Liver (tissue), 3 donors: ENCODE measurements around the gene ELK1.

ENCODE experiments used
- EGR1 ChIP-seq, 2 donors: IDR thresholded peaks; 2 replicates each; pipeline ENCODE4 v1.6.1; 2016 to 2018; ENCODE audit warnings: antibody characterized with exemption in 2 of 2, low read depth in 2 of 2
- GABPA ChIP-seq, 2 donors: IDR thresholded peaks in 1 of 2; conservative IDR thresholded peaks in 1 of 2; 2 replicates each; pipeline ENCODE4 v1.6.1; 2016; ENCODE audit warnings: antibody characterized with exemption in 2 of 2, mild to moderate bottlenecking in 1 of 2, moderate library complexity in 1 of 2
- HNF4G ChIP-seq: IDR thresholded peaks from 2 replicates; pipeline ENCODE4 v1.6.1; 2016; ENCODE audit warnings: antibody characterized with exemption
- JUND ChIP-seq, 2 donors: IDR thresholded peaks; 2 replicates each; pipeline ENCODE4 v1.6.1; 2016; ENCODE audit warnings: antibody characterized with exemption in 2 of 2
- MAX ChIP-seq: IDR thresholded peaks from 2 replicates; pipeline ENCODE4 v1.6.1; 2016; ENCODE audit warnings: antibody characterized with exemption
- RAD21 ChIP-seq, 2 donors: IDR thresholded peaks; 2 replicates each; pipeline ENCODE4 v1.6.1; 2016; ENCODE audit warnings: antibody characterized with exemption in 2 of 2, mild to moderate bottlenecking in 2 of 2
- RXRA ChIP-seq, 2 donors: IDR thresholded peaks; 2 replicates each; pipeline ENCODE4 v1.6.1; 2017 to 2018; ENCODE audit warnings: antibody characterized with exemption in 2 of 2, mild to moderate bottlenecking in 1 of 2
- TAF1 ChIP-seq: conservative IDR thresholded peaks from 2 replicates; pipeline ENCODE4 v1.6.1; 2016; ENCODE audit warnings: antibody characterized with exemption, mild to moderate bottlenecking
- YY1 ChIP-seq: IDR thresholded peaks from 2 replicates; pipeline ENCODE4 v1.6.1; 2016; ENCODE audit warnings: antibody characterized with exemption, mild to moderate bottlenecking
- ZBTB33 ChIP-seq: IDR thresholded peaks from 2 replicates; pipeline ENCODE4 v1.6.1; 2016; ENCODE audit warnings: antibody characterized with exemption
- TF ChIP-seq, protein P1 (sequence below): IDR thresholded peaks from 2 replicates; pipeline ENCODE4 v1.6.1; 2016; ENCODE audit warnings: antibody characterized with exemption, mild to moderate bottlenecking
- TF ChIP-seq, protein P2 (sequence below): fragments of 150-350 bp; IDR thresholded peaks from 2 replicates; pipeline ENCODE4 v1.5.1; 2017; ENCODE audit warnings: improper control_type of control experiment, low read depth, low read length; ENCODE audit not compliant: missing input control
- TF ChIP-seq, protein P3 (sequence below): IDR thresholded peaks from 2 replicates; pipeline ENCODE4 v1.6.1; 2016; ENCODE audit warnings: antibody characterized with exemption
- donor health status: healthy.
- donor health status: healthy.

- TF ChIP-seq, protein P1, sequence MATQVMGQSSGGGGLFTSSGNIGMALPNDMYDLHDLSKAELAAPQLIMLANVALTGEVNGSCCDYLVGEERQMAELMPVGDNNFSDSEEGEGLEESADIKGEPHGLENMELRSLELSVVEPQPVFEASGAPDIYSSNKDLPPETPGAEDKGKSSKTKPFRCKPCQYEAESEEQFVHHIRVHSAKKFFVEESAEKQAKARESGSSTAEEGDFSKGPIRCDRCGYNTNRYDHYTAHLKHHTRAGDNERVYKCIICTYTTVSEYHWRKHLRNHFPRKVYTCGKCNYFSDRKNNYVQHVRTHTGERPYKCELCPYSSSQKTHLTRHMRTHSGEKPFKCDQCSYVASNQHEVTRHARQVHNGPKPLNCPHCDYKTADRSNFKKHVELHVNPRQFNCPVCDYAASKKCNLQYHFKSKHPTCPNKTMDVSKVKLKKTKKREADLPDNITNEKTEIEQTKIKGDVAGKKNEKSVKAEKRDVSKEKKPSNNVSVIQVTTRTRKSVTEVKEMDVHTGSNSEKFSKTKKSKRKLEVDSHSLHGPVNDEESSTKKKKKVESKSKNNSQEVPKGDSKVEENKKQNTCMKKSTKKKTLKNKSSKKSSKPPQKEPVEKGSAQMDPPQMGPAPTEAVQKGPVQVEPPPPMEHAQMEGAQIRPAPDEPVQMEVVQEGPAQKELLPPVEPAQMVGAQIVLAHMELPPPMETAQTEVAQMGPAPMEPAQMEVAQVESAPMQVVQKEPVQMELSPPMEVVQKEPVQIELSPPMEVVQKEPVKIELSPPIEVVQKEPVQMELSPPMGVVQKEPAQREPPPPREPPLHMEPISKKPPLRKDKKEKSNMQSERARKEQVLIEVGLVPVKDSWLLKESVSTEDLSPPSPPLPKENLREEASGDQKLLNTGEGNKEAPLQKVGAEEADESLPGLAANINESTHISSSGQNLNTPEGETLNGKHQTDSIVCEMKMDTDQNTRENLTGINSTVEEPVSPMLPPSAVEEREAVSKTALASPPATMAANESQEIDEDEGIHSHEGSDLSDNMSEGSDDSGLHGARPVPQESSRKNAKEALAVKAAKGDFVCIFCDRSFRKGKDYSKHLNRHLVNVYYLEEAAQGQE: no peak
- TF ChIP-seq, protein P2, sequence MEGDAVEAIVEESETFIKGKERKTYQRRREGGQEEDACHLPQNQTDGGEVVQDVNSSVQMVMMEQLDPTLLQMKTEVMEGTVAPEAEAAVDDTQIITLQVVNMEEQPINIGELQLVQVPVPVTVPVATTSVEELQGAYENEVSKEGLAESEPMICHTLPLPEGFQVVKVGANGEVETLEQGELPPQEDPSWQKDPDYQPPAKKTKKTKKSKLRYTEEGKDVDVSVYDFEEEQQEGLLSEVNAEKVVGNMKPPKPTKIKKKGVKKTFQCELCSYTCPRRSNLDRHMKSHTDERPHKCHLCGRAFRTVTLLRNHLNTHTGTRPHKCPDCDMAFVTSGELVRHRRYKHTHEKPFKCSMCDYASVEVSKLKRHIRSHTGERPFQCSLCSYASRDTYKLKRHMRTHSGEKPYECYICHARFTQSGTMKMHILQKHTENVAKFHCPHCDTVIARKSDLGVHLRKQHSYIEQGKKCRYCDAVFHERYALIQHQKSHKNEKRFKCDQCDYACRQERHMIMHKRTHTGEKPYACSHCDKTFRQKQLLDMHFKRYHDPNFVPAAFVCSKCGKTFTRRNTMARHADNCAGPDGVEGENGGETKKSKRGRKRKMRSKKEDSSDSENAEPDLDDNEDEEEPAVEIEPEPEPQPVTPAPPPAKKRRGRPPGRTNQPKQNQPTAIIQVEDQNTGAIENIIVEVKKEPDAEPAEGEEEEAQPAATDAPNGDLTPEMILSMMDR: no peak
- no peak for TF ChIP-seq YY1
- TF ChIP-seq, protein P3, sequence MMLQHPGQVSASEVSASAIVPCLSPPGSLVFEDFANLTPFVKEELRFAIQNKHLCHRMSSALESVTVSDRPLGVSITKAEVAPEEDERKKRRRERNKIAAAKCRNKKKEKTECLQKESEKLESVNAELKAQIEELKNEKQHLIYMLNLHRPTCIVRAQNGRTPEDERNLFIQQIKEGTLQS: no peak
- no peak for TF ChIP-seq JUND (IDR thresholded peaks at IDR 0.05)
- TF ChIP-seq HNF4G: no peak
- no peak for TF ChIP-seq GABPA (IDR thresholded peaks at IDR 0.05 in 1 of 2, conservative IDR thresholded peaks at IDR 0.05 in 1 of 2)
- TF ChIP-seq ZBTB33: no peak
- no peak for TF ChIP-seq RXRA (IDR thresholded peaks at IDR 0.05)
- no peak for TF ChIP-seq TAF1
- TF ChIP-seq RAD21 (IDR thresholded peaks at IDR 0.05): no peak
- TF ChIP-seq MAX: no peak
- no peak for TF ChIP-seq EGR1 (IDR thresholded peaks at IDR 0.05; ENCODE audit: low read depth in 2 of 2)
Measured at GRCh38 chrX:47587091-47587891, 63.1 kb downstream of the ELK1 start.
